GM18505 (cell line): ENCODE results near the gene RYR1.
"Not testable (repeated sequence)": the region's sequence is repeated elsewhere in the genome, so short reads cannot be mapped to it uniquely, and the experiment has no call there.

Experiments used
- ATAC-seq: cut with Tn5 transposase; IDR thresholded peaks from one replicate; pipeline ENCODE4 v1.9.1; 2021; ENCODE audit not compliant: unreplicated experiment
- POLR2A ChIP-seq: IDR thresholded peaks from 4 replicates; pipeline ENCODE4 v1.6.1; 2011; ENCODE audit warnings: borderline replicate concordance; ENCODE audit not compliant: insufficient read depth, insufficient read length; ENCODE audit errors: extremely low read depth

The RYR1 gene

GRCh38 chr19:38614289-38614688, 180.8 kb downstream of the RYR1 start:
- no peak for ATAC-seq

GRCh38 chr19:38615007-38615581, 181.6 kb downstream of the RYR1 start:
- ATAC-seq: no peak
- no peak for TF ChIP-seq POLR2A

More at GRCh38 chr19:38614289-38614688, 180.8 kb downstream of the RYR1 start:
- no peak for TF ChIP-seq POLR2A

DNA sequence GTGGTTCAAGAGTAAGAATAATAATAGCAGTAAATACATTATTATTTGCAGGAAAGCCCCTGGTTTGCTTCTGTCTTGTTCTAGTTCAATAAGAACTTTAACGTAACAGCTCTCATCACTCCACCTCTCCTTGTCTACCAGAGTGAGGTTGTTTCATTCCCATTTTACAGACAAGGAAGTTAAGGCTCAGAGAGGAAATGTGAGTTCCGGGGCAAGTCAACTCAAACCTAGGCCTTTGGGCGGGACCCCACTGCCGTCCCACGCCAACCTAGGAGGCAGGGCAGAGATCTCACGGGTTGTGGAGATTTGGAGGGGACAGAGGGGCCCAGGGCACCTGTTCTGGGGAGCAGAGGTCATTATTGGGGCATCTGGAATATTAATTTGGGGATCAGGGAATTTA, 182.8 kb downstream of the RYR1 start:
- TF ChIP-seq POLR2A: peak; percentile 36
- ATAC-seq: no peak

DNA sequence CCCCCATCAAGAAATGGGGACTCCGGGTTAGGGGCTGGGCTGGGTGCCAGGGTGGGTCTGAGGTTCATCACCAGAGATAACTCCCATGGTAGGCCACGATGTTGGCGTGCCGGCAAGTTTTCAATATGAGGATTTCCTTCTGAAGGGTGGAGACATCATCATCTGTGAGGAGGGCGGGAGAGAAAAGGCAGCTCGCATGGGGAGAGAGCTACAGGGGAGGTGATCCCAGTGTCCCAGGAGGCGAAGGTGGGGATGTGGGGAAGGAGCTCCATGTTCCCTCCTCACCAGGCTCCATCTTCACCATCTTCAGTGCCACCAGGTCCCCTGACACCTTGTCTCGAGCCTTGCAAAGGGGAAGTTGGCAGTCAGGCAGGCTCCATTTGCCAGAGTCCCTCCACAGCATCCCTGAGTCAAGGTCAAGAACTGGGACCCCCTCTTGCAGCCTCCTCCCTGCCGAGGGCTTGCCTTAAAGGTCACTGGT, 183.8 kb downstream of the RYR1 start:
- no peak for TF ChIP-seq POLR2A
- ATAC-seq: no peak

- peak; percentile 50 for ATAC-seq
- TF ChIP-seq POLR2A: peak; percentile 78
Observed at GRCh38 chr19:38617764-38618589, 184.5 kb downstream of the RYR1 start, which contains the start of gene MAP4K1. TSS of gene MAP4K1 (minus strand) at chr19:38617953. CDS start at chr19:38617895, 58 bp downstream.

DNA sequence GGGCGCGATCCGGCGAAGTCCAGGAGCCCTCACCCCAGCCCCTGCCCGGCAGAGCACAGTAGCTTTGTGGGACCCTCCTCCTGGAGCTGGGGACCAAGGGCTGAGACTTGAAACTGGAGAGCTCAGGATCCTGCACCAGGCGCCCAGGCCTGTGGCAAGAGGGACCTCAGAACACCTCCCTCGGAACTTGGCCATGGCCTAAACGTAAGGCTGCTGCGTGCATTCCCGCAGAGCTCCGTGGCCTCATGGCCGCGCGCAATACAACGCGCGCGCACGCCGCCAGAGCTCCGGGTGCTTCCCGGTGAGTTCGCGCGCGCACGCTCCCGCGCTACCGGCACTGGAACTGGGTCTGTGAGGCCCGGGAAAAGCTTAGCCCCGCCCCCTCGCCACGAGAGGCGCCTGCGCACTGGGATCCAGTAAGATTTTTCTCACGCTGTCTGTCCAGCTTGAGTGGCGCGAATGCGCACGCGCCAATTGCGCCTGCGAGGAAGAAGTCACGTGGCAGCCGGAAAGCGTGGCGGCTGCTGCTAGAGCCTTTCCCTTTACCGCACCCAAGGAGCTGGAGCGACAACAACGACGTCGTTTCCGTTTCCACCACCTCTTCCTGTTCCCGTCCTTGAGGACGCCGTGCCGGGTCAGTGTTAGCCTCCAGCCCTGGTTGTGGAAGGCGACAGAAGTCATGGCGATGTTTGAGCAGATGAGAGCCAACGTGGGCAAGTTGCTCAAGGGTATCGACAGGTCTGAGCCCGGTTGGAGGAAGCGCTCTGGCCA, 185.3 kb downstream of the RYR1 start, which contains the start of gene EIF3K:
Gene EIF3K, plus strand, starts transcription at position 599 of the 771 bp plus-strand sequence. Its CDS starts 81 bp downstream, at position 680.
- ATAC-seq: peak; percentile 50
- peak; percentile 96 for TF ChIP-seq POLR2A

GRCh38 chr19:38619361-38620174, 186.1 kb downstream of the RYR1 start:
- ATAC-seq: no peak
- TF ChIP-seq POLR2A: no peak

DNA sequence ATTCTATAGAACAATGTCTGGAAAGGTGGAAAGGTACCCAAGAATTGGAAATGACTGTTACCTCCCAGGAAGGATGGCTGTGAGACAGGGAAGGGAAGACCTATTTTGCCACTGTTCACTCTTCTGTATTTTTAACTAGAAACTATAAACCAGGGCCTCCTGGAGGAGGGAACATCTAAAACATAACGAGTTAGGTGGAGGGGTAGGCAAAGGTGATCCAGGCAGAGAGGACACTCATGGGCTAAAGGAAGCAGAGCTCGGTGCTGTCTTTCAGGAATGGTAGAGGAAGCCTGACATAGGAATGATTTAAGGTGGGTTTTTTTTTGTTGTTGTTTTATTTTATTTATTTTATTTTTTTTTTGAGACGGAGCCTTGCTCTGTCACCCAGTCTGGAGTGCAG, 191.3 kb downstream of the RYR1 start:
- TF ChIP-seq POLR2A: no peak
- no peak for ATAC-seq

DNA sequence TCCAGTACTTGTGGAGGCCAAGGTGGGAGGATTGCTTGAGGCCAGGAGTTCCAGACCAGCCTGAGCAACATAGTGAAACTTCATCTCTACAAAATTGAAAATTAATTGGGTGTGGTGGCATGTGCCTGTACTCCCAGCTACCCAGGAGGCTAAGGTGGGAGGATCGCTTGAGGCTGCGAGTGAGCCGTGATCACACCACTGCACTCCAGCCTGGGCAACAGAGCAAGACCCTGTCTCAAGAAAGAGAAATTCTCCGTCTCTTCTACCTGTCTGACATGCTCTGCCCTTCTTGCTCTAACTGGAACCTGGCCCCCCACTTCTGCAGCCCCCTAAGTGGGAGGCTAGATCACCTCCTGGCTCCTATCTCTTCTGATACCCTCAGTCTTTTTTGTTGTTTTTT, 192.9 kb downstream of the RYR1 start:
- ATAC-seq: no peak
- TF ChIP-seq POLR2A: no peak

DNA sequence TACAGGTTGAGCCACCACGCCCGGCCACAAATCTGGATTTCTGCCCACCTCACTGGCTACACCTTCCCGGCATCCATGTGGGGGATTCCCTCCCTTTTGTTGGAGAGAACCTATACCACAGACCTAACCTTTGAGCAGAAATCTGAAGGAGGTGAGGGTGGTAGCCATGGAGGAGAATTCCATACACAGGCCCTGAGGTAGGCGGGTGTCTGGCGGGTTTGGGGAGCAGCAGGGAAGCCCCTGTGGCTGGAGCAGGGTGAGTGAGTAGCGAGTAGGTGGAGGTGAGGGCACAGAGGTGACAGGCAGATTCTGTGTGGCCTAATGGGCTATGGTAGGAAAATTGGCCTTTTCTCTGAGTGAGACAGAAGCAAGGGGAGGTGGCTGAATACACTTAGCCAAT, 196.1 kb downstream of the RYR1 start:
- ATAC-seq: no peak
- no peak for TF ChIP-seq POLR2A

DNA sequence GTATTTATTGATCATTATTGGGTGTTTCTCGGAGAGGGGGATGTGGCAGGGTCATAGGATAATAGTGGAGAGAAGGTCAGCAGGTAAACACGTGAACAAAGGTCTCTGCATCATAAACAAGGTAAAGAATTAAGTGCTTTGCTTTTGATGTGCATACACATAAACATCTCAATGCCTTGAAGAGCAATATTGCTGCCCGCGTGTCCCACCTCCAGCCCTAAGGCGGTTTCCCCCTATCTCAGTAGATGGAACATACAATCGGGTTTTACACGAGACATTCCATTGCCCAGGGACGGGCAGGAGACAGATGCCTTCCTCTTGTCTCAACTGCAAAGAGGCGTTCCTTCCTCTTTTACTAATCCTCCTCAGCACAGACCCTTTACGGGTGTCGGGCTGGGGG, 197.8 kb downstream of the RYR1 start:
- not testable (repeated sequence) for ATAC-seq

GRCh38 chr19:38631811-38632475, 198.5 kb downstream of the RYR1 start:
- ATAC-seq: not testable (repeated sequence)
